GM19240 (cell line): ENCODE results near the gene MICALL1.
"Not testable (repeated sequence)": the region's sequence is repeated elsewhere in the genome, so short reads cannot be mapped to it uniquely, and the experiment has no call there.

Experiments
- DNase-seq: peaks from one replicate; pipeline ENCODE4 v3.0.0; 2011; ENCODE audit warnings: low spot score; ENCODE audit not compliant: insufficient read length

MICALL1 gene

GRCh38 chr22:37926771-37927636 is 20.9 kb downstream of the MICALL1 start:
- no peak for DNase-seq

GRCh38 chr22:37927637-37927936 is 21.5 kb downstream of the MICALL1 start:
- no peak for DNase-seq

GRCh38 chr22:37929390-37929789 is 23.3 kb downstream of the MICALL1 start:
- DNase-seq, result no peak

- peak; percentile 31 for DNase-seq
These were observed 24.3 kb downstream of the MICALL1 start for GRCh38 chr22:37930270-37930951.

GRCh38 chr22:37930952-37931440 is 24.9 kb downstream of the MICALL1 start:
- DNase-seq, result no peak

GRCh38 chr22:37931893-37932389 is 25.8 kb downstream of the MICALL1 start:
- DNase-seq, result no peak

GRCh38 chr22:37932401-37932800 is 26.3 kb downstream of the MICALL1 start:
- no peak for DNase-seq

- no peak for DNase-seq
These were observed 26.9 kb downstream of the MICALL1 start for GRCh38 chr22:37932821-37933578.

GRCh38 chr22:37933711-37934376 is 27.7 kb downstream of the MICALL1 start:
- DNase-seq, result peak; percentile 93

GRCh38 chr22:37940698-37941376 is 34.7 kb downstream of the MICALL1 start:
- no peak for DNase-seq

GRCh38 chr22:37942133-37942532 is 36.0 kb downstream of the MICALL1 start:
- no peak for DNase-seq

- DNase-seq, result no peak
These were observed 37.2 kb downstream of the MICALL1 start for GRCh38 chr22:37943136-37943824.

- no peak for DNase-seq
These were observed 37.7 kb downstream of the MICALL1 start for GRCh38 chr22:37943825-37944198.

- not testable (repeated sequence) for DNase-seq
These were observed 38.3 kb downstream of the MICALL1 start for GRCh38 chr22:37944423-37944822.

GRCh38 chr22:37947142-37947795 is 41.2 kb downstream of the MICALL1 start:
- not testable (repeated sequence) for DNase-seq

- no peak for DNase-seq
These were observed 45.2 kb downstream of the MICALL1 start for GRCh38 chr22:37951305-37951704.

- DNase-seq, result not testable (repeated sequence)
These were observed 46.5 kb downstream of the MICALL1 start for GRCh38 chr22:37952629-37953028.

GRCh38 chr22:37953062-37953436 is 47.0 kb downstream of the MICALL1 start:
- DNase-seq, result no peak

- peak; percentile 99 for DNase-seq
These were observed 47.5 kb downstream of the MICALL1 start, which contains the start of the genes C22orf23 and POLR2F for GRCh38 chr22:37953437-37954179. C22orf23 (minus strand) TSS chr22:37953601; CDS start chr22:37953149, 452 bp downstream. POLR2F (plus strand) TSS chr22:37953699; CDS start chr22:37953788, 89 bp downstream.
